Central memory CD4-positive, alpha-beta T cell (primary cell): ENCODE results near the gene SDR39U1.
"Not testable (repeated sequence)": the region's sequence is repeated elsewhere in the genome, so short reads cannot be mapped to it uniquely, and the experiment has no call there.

Experiments
- DNase-seq: peaks from one replicate; pipeline ENCODE4 v3.0.0; 2022
- total RNA-seq, 3 experiments: gene quantifications; one replicate each; lab custom pipeline; 2026; lab: John Stamatoyannopoulos, UW

The SDR39U1 gene, protein sequence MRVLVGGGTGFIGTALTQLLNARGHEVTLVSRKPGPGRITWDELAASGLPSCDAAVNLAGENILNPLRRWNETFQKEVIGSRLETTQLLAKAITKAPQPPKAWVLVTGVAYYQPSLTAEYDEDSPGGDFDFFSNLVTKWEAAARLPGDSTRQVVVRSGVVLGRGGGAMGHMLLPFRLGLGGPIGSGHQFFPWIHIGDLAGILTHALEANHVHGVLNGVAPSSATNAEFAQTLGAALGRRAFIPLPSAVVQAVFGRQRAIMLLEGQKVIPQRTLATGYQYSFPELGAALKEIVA
- total RNA-seq = 22.7 to 76.0 (median 37.0) reads per million in 3 experiments

DNA sequence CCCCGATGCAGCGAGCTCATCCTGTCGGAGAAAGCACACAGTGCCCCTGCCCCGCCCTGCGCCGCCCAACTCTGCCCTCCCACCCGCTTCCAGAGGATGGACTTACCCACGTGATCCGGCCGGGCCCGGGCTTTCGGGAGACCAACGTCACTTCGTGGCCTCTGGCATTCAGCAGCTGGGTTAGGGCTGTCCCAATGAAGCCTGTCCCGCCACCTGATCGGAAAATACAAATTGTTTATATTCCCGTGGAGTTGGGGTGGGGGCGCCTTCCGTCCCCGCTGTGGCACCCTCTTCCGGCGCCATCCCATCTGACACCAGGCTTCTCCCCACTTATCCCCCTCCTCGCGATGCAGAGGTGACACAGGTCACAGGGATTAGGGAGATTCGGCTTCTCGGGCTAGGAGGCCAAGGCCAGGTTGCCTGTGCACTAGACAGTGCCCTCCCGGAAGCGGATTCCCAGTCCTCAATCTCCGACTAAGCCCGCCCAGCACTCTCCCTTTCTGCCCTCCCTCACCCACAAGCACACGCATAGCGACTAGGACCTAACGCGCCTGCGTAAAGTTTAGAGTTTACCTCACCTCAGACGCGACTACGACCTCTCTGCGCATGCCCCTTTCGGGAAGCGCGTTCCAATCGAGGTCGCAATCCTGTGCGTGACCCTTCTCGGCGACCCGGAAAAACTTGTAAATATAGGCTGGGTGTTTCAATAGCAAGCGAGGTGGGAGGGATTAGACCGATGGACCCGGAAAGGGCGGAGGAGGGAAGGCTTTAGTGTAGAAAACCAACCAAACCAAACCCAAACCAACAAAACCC is at the start of gene SDR39U1:
Gene SDR39U1, minus strand, starts transcription at position 537 of the 813 bp plus-strand sequence. Its CDS starts 7 bp downstream, at position 530.
- DNase-seq = peak; percentile 99

GRCh38 chr14:24491586-24492408 is 49.2 kb upstream of the SDR39U1 start:
- DNase-seq = not testable (repeated sequence)

DNA sequence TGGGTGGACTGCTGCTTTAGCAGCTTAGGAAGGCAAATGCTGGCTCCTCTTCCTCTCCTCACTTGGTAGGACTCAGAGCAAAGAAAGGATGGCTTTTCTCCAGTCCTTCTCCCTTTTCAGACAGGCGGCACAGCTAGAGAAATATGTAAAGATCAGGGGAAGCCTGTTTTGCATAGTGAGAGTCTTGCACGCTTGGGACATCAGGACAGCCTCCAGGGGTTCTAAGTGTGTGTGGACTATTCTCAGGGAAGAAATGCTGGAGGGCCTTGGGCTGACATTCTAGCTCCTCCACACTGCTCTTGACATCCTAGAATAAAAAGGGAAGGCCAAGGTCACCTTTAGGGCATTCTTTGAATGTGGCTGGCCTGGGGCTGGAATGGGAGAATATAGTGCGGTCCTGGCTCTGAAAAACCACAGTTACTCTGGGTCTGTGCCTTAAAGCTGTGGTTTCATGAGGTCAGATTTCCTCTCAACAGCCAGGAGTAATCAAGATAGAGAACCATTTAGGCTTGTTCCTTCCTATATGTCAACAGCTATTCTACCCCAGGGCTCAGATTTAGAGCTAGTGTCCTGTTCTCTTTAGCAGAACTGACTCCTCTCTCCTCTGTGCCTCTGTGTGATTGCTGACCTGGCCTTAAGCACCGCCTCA is 41.2 kb upstream of the SDR39U1 start:
- DNase-seq = no peak

GRCh38 chr14:24482699-24483303 is 40.2 kb upstream of the SDR39U1 start:
- not testable (repeated sequence) for DNase-seq

DNA sequence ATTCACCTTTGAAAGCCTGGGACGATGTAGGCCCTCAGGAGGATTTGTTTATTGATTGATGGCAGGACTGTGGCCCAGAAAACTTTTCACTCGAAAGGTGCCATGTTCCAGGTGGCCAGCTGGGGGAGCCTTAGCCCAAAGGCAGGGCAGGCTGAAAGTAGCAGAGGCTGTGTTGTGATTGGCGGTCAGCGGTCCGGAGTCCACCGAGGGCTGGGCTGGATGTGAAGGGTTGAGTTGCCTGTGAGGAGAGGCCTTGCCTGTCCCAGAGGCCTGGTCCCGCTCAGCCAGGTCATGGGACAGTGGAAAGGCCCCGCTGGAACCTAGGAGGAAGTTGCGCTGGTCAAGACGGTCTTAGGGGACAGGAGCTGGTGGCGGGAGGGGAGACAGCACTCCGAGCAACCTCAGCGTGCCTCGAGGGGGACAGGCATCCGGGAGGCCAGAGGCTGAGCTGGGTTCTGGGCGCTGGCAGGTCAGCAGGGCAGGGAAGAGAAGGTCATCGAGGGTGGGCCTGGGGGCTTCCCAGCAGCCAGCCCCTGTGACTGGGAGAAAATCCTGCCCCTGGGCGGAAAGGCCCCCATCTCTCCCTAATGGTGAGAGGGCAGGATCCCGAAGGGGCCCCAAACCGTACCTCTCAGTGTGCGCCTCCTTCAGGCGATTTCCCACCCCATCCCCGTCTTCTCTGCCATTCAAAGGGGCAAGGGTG is 39.2 kb upstream of the SDR39U1 start:
- no peak for DNase-seq

DNA sequence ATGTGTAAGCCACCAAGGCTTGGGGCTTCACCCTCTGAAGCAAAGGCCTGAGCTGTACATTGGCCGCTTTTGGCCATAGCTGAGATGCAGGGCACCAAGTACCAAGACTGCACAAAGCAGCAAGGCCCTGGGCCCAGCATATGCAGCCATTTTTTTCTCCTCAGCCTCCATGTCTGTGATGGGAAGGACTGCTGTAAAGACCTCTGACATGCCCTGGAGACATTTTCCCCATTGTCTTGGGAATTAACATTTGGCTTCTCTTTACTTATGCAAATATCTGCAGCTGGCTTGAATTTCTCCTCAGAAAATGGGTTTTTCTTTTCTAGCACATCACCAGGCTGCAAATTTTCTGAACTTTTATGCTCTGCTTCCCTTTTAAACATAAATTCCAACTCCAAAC is 37.4 kb upstream of the SDR39U1 start:
- DNase-seq = not testable (repeated sequence)

DNA sequence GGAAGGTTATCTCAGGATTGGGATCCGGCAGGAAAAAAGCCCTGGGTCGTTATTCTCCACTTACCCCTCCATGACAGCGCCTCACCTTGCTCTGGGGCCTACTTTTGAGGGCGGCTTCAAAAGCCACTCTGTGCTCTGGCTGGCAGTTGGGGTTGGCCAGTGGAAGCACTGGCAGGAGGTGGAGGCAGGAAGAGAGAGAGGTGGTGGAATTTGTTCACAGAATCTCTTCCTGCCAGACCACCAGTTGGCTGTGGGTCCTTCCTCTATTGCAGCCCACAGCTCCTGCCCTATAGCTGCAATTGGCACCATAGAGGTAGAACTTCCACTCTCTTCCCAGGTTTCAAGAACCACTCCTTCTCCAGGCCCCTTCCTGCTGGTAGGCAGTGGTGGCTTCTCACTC is 32.7 kb upstream of the SDR39U1 start:
- no peak for DNase-seq

- no peak for DNase-seq
Measured at GRCh38 chr14:24473211-24473610, 30.6 kb upstream of the SDR39U1 start.

GRCh38 chr14:24470450-24470849 is 27.9 kb upstream of the SDR39U1 start:
- not testable (repeated sequence) for DNase-seq

DNA sequence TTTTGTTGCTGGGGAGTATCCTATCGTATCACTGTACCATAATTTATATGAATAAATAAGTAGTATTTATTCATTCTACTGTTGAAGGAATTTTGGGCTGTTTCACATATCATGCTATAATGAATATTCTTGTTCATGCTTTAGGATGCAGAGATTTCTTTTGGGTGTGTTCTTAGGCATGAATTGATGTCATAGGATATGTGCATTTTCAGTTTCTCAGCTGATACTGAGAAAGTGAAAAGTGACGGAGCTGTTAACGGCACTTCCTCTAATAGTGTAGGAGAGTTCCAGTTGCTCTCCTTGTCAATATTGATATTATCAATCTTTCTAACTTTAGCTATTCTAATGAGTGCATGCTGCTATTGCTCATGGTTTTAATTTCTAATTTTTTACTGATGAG is 23.2 kb upstream of the SDR39U1 start:
- DNase-seq = no peak

- no peak for DNase-seq
Measured at GRCh38 chr14:24465368-24465767, 22.8 kb upstream of the SDR39U1 start.

- DNase-seq = no peak
Measured at GRCh38 chr14:24463884-24464785, 21.6 kb upstream of the SDR39U1 start.

- no peak for DNase-seq
Measured at GRCh38 chr14:24463017-24463883, 20.7 kb upstream of the SDR39U1 start.

DNA sequence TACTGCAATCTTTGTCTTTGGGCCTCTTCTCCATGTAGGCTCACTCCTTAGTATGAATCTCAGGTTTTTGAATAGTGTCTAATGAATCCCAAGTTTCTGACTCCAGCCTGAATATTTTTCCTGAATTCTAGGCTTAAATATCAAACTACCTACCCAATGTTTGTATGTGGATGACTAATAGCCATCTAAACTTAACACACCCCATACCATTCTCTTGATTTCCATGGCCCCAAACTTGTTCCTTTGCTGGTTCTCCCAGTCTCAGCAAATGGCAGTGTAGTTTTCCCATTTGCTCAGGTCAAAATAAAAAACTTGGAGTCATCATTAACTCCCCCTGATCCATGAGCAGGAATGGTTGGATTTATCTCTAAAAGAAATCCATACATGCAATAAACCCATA is 18.8 kb upstream of the SDR39U1 start:
- DNase-seq = no peak

- no peak for DNase-seq
Measured at GRCh38 chr14:24459331-24459730, 16.8 kb upstream of the SDR39U1 start.

DNA sequence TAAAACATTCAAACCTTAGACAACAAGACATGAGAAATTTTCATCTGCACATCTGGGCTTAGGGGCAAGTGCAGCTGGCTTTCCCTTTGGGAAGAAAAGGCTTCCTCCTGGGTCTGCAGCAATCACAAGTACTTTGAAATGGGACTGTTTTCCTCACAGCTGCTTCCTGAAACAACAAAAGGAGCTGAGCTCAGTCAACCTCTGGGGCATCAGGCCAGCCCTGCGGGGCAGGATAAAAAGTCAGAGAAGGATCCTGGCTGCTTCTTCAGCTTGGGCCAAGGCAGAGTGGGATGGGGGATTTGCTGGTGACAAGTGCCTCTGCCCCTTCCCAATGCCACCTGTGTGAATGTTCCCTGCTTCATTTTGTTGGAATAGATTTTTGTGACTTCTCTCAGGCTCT is 16.2 kb upstream of the SDR39U1 start:
- DNase-seq = no peak

- no peak for DNase-seq
Measured at GRCh38 chr14:24456980-24457379, 14.4 kb upstream of the SDR39U1 start.

GRCh38 chr14:24450828-24451227 is 8.3 kb upstream of the SDR39U1 start:
- not testable (repeated sequence) for DNase-seq

DNA sequence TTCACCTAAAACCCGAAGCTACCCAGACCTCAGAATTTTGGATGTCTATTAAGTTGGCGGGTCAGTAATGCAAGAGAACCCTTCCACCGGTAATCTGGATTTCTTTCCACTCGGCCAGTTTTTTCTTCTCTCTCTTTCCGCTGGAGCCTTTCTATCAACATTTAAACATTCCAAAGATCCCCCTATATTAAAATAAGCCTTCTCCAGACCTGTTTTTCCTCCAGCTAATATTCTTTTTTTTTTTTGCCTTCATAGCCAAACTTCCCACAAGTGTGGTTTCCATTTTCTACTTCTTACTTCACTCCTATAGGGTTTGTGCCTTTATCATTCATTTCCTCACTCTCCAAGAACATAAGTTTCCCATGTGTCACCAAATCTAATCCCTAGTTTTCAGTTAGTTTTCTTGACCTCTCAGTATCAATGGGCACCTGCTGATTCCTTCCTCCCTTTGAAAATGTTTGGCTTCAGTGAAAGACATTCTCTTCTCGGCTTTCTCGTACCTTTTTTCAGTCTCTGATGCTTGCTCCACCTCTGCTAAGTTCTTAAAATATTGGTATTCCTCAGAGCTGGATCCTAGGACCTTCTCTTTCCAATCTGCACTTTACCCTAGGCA is 583 bp upstream of the SDR39U1 start:
- no peak for DNase-seq
